HG02763 (cell line): ENCODE data around the gene TCF7L1.

Experiments used
- ATAC-seq: cut with Tn5 transposase; IDR thresholded peaks from one replicate; pipeline ENCODE4 v1.9.1; 2021; ENCODE audit warnings: mild to moderate bottlenecking, moderate library complexity; ENCODE audit not compliant: unreplicated experiment

Gene TCF7L1

GRCh38 chr2:85215448-85216401 lies 82.5 kb downstream of the TCF7L1 start:
- ATAC-seq: no peak

- ATAC-seq: no peak
Observed at GRCh38 chr2:85216927-85217326, 83.7 kb downstream of the TCF7L1 start.

GRCh38 chr2:85221067-85221691 lies 88.0 kb downstream of the TCF7L1 start:
- no peak for ATAC-seq

- no peak for ATAC-seq
Observed at GRCh38 chr2:85222792-85223191, 89.6 kb downstream of the TCF7L1 start.

- no peak for ATAC-seq
Observed at GRCh38 chr2:85226783-85227182, 93.6 kb downstream of the TCF7L1 start.

GRCh38 chr2:85230679-85231467 lies 97.7 kb downstream of the TCF7L1 start:
- no peak for ATAC-seq

- ATAC-seq: no peak
Observed at GRCh38 chr2:85231468-85231805, 98.2 kb downstream of the TCF7L1 start.

- no peak for ATAC-seq
Observed at GRCh38 chr2:85231952-85232351, 98.8 kb downstream of the TCF7L1 start.

GRCh38 chr2:85234868-85235267 lies 101.7 kb downstream of the TCF7L1 start:
- ATAC-seq: no peak

GRCh38 chr2:85235281-85235680 lies 102.1 kb downstream of the TCF7L1 start:
- ATAC-seq: no peak

GRCh38 chr2:85236084-85236483 lies 102.9 kb downstream of the TCF7L1 start:
- ATAC-seq: no peak

GRCh38 chr2:85237849-85238565 lies 104.8 kb downstream of the TCF7L1 start:
- ATAC-seq: no peak

- no peak for ATAC-seq
Observed at GRCh38 chr2:85238607-85239006, 105.4 kb downstream of the TCF7L1 start.

- ATAC-seq: no peak
Observed at GRCh38 chr2:85239102-85239501, 105.9 kb downstream of the TCF7L1 start.

GRCh38 chr2:85240055-85240454 lies 106.9 kb downstream of the TCF7L1 start:
- ATAC-seq: no peak

- ATAC-seq: no peak
Observed at GRCh38 chr2:85242321-85242720, 109.1 kb downstream of the TCF7L1 start.

- ATAC-seq: no peak
Observed at GRCh38 chr2:85243101-85244072, 110.2 kb downstream of the TCF7L1 start.

GRCh38 chr2:85244828-85245227 lies 111.6 kb downstream of the TCF7L1 start:
- no peak for ATAC-seq

- no peak for ATAC-seq
Observed at GRCh38 chr2:85245891-85246290, 112.7 kb downstream of the TCF7L1 start.

- ATAC-seq: no peak
Observed at GRCh38 chr2:85246348-85246747, 113.2 kb downstream of the TCF7L1 start.
